Prostate gland (tissue), 2 donors: ENCODE data around the gene SP5. TPM values are rescaled to one million over a fixed set of nuclear protein-coding genes. Genes with fewer than 3 reads are reported as not detected.
A peak's percentile ranks its signal among the peaks of the same experiment; 100 is the strongest.

Experiments used
- DNase-seq: peaks from one replicate; pipeline ENCODE4 v3.0.0-alpha.2; 2019; ENCODE audit warnings: low spot score
- H3K27ac ChIP-seq, 2 donors: fragments of 200-600 bp; sonication (generic); 2 replicates each; pipeline ENCODE4 v1.5.1; 2017 to 2019
- H3K27me3 ChIP-seq: fragments of 200-600 bp; sonication (generic); replicated peaks from 2 replicates; pipeline ENCODE4 v1.5.1; 2019; ENCODE audit not compliant: insufficient read depth
- H3K36me3 ChIP-seq, 2 donors: fragments of 200-600 bp; sonication (generic); 1 replicate in 1 of 2; 2 replicates in 1 of 2; pipeline versions ENCODE4 v1.5.1 to v1.8.1; 2017 to 2019
- H3K4me1 ChIP-seq: fragments of 200-600 bp; sonication (generic); replicated peaks from 2 replicates; pipeline ENCODE4 v1.5.1; 2019
- H3K4me3 ChIP-seq, 2 donors: fragments of 200-600 bp; sonication (generic); 2 replicates each; pipeline ENCODE4 v1.5.1; 2017 to 2019
- H3K9me3 ChIP-seq: fragments of 200-600 bp; sonication (generic); 2 replicates; pipeline ENCODE4 v1.5.1; 2017
- CTCF ChIP-seq, 4 experiments: fragments of 200-600 bp in 2 of 4; fragments of 450-650 bp in 2 of 4; sonication (generic) in 2 of 4; IDR thresholded peaks; 1 replicate in 3 of 4; 2 replicates in 1 of 4; pipeline ENCODE4 v1.5.1; 2016 to 2019; ENCODE audit warnings: antibody characterized with exemption in 4 of 4, mild to moderate bottlenecking in 2 of 4, moderate library complexity in 2 of 4
- POLR2A ChIP-seq: fragments of 450-650 bp; IDR thresholded peaks from one replicate; pipeline ENCODE4 v1.6.1; 2016; ENCODE audit warnings: antibody characterized with exemption, mild to moderate bottlenecking
- POLR2AphosphoS5 ChIP-seq: sonication (generic); formaldehyde crosslinking; IDR thresholded peaks from one replicate; pipeline ENCODE4 v1.6.1; 2017; ENCODE audit warnings: antibody characterized with exemption
- WGBS: methylation state at CpG from one replicate; pipeline ENCODE4 v1.1.5; 2018; 5-methylcytosine and 5-hydroxymethylcytosine counted together
- intact Hi-C: fragments of 100-400 bp; cut with DNase I; formaldehyde crosslinking; loops from one replicate; pipeline ENCODE4 v1.14.2; 2022
- total RNA-seq, 2 donors: library from RNA; depleted of rRNA; stranded (reverse); fragments of >200 nt; gene quantifications; one replicate each; pipeline ENCODE4 v1.1.0, GENCODE V29; 2016

SP5 gene
- total RNA-seq, 2 donors from 2014 or later: 4.2 to 8.4 TPM

- WGBS: 85% methylated on average over 6 of the region's 6 CpGs
- intact Hi-C loops: no loop called here
- no peak for DNase-seq
Measured at GRCh38 chr2:170675701-170676100, 39.4 kb upstream of the SP5 start.

GRCh38 chr2:170679607-170680079 lies 35.5 kb upstream of the SP5 start:
- no peak overlapping the region for H3K4me3 ChIP-seq

More at GRCh38 chr2:170675701-170676100, 39.4 kb upstream of the SP5 start:
- no peaks in the 10 kb centered on the region for H3K36me3 ChIP-seq
- no peaks in the 10 kb centered on the region for H3K4me1 ChIP-seq
- no peaks in the 10 kb centered on the region for H3K27me3 ChIP-seq
- H3K4me3 ChIP-seq: no peak overlapping the region
- TF ChIP-seq CTCF (IDR thresholded peaks at IDR 0.05): no peak
- no peak overlapping the region for H3K27ac ChIP-seq
- H3K9me3 ChIP-seq: no peaks in the 10 kb centered on the region

GRCh38 chr2:170680172-170680941 lies 34.8 kb upstream of the SP5 start:
- WGBS: 45% methylated on average over 2 of the region's 2 CpGs
- no peaks in the 10 kb centered on the region for H3K36me3 ChIP-seq
- peak overlapping the region in 1 of 2 donors; percentile 23 for H3K27ac ChIP-seq
- no peaks in the 10 kb centered on the region for H3K27me3 ChIP-seq
- no peak overlapping the region for H3K4me3 ChIP-seq
- H3K4me1 ChIP-seq: no peaks in the 10 kb centered on the region
- H3K9me3 ChIP-seq: no peaks in the 10 kb centered on the region
- TF ChIP-seq CTCF (IDR thresholded peaks at IDR 0.05) (no peak), POLR2AphosphoS5 (no peak), POLR2A (no peak)
- intact Hi-C loops: no loop called here
- DNase-seq: no peak

More at GRCh38 chr2:170679607-170680079, 35.5 kb upstream of the SP5 start:
- Histone ChIP-seq H3K9me3 (no peaks in the 10 kb centered on the region), H3K36me3 (no peaks in the 10 kb centered on the region), H3K4me1 (no peaks in the 10 kb centered on the region), H3K27ac (peak overlapping the region; percentile 5 to 23), H3K27me3 (no peaks in the 10 kb centered on the region)
- intact Hi-C loops: no loop called here
- TF ChIP-seq POLR2A (no peak), CTCF (IDR thresholded peaks at IDR 0.05) (no peak), POLR2AphosphoS5 (peak; percentile 62)
- peak; percentile 69 for DNase-seq
- 38% methylated on average over 5 of the region's 5 CpGs for WGBS

- no peaks in the 10 kb centered on the region for H3K27me3 ChIP-seq
- DNase-seq: no peak
- H3K36me3 ChIP-seq: no peaks in the 10 kb centered on the region
- no peaks in the 10 kb centered on the region for H3K4me1 ChIP-seq
- no peak overlapping the region for H3K4me3 ChIP-seq
- H3K9me3 ChIP-seq: no peaks in the 10 kb centered on the region
- intact Hi-C loops: no loop called here
- WGBS: 50% methylated on average over 1 of the region's 1 CpG
- TF ChIP-seq CTCF (IDR thresholded peaks at IDR 0.05): no peak
- no peak for TF ChIP-seq POLR2AphosphoS5
- TF ChIP-seq POLR2A: no peak
- H3K27ac ChIP-seq: no peak overlapping the region
Measured at GRCh38 chr2:170681311-170681710, 33.8 kb upstream of the SP5 start.

- Histone ChIP-seq H3K4me1 (no peaks in the 10 kb centered on the region), H3K4me3 (no peak overlapping the region), H3K9me3 (no peaks in the 10 kb centered on the region), H3K27ac (no peak overlapping the region), H3K27me3 (no peaks in the 10 kb centered on the region), H3K36me3 (no peaks in the 10 kb centered on the region)
- 52% methylated on average over 4 of the region's 4 CpGs for WGBS
- DNase-seq: no peak
- TF ChIP-seq POLR2AphosphoS5 (no peak), POLR2A (no peak), CTCF (IDR thresholded peaks at IDR 0.05) (no peak)
- intact Hi-C loops: no loop called here
Measured at GRCh38 chr2:170685591-170685990, 29.5 kb upstream of the SP5 start.
